Measurements from ENCODE around the gene SMIM7.

- TF ChIP-seq CTCF (IDR thresholded peaks at IDR 0.05) (no peak), POLR2A (IDR thresholded peaks at IDR 0.05) (no peak)
Observed at GRCh38 chr19:16600824-16601223, 59.1 kb downstream of the SMIM7 start.
